Right lobe of liver (tissue), 4 donors: Measurements from ENCODE around the gene MARK4.

Experiments used
- POLR2A ChIP-seq: fragments of 450-650 bp; IDR thresholded peaks from one replicate; pipeline ENCODE4 v1.6.1; 2017; ENCODE audit warnings: antibody characterized with exemption, mild to moderate bottlenecking
- TF ChIP-seq, protein P1 (sequence below), 4 donors: fragments of 200-600 bp in 3 of 4; fragments of 450-650 bp in 1 of 4; IDR thresholded peaks; one replicate each; pipeline versions ENCODE4 v1.5.1 to v1.8.0; 2016 to 2022; ENCODE audit warnings: antibody characterized with exemption in 4 of 4, mild to moderate bottlenecking in 2 of 4
- donor health status: DM: no; HTN: no; CAD: no.
- donor health status: DM: no; HTN: no; CAD: no.
- donor health status: DM: no; HTN: yes; CAD: no.

DNA sequence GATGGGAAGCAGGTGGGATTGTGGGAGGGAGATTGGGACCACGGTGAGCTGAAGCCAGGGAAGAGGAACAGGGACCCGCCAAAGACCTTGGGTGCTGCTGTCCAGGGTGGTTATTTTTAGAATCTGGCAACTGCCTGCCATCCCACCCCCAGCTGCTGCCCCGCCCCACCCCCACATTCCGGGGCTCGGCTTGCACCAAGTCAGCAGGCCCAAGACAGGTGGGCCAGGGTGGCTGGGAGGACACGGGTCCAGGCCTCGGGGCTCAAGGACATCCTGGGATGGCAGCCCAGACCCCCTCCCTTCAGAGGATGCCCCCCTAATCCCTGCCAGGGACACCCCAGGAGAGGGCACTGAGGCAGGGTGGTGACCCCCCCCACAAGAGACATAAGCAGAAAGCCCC is 70.8 kb downstream of the MARK4 start:
- TF ChIP-seq POLR2A: no peak
- TF ChIP-seq, protein P1, sequence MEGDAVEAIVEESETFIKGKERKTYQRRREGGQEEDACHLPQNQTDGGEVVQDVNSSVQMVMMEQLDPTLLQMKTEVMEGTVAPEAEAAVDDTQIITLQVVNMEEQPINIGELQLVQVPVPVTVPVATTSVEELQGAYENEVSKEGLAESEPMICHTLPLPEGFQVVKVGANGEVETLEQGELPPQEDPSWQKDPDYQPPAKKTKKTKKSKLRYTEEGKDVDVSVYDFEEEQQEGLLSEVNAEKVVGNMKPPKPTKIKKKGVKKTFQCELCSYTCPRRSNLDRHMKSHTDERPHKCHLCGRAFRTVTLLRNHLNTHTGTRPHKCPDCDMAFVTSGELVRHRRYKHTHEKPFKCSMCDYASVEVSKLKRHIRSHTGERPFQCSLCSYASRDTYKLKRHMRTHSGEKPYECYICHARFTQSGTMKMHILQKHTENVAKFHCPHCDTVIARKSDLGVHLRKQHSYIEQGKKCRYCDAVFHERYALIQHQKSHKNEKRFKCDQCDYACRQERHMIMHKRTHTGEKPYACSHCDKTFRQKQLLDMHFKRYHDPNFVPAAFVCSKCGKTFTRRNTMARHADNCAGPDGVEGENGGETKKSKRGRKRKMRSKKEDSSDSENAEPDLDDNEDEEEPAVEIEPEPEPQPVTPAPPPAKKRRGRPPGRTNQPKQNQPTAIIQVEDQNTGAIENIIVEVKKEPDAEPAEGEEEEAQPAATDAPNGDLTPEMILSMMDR (IDR thresholded peaks at IDR 0.05): no peak
